GM18870 (cell line): ENCODE results near the gene SEMA3A.
"Not testable (repeated sequence)": the region's sequence is repeated elsewhere in the genome, so short reads cannot be mapped to it uniquely, and the experiment has no call there.

ENCODE experiments used
- ATAC-seq: cut with Tn5 transposase; IDR thresholded peaks from one replicate; pipeline ENCODE4 v1.9.1; 2021; ENCODE audit warnings: moderate library complexity; ENCODE audit not compliant: unreplicated experiment

The SEMA3A gene

GRCh38 chr7:84076219-84076618 is 118.4 kb downstream of the SEMA3A start:
- no peak for ATAC-seq

- ATAC-seq = no peak
Observed at GRCh38 chr7:84073186-84073875, 121.3 kb downstream of the SEMA3A start.

DNA sequence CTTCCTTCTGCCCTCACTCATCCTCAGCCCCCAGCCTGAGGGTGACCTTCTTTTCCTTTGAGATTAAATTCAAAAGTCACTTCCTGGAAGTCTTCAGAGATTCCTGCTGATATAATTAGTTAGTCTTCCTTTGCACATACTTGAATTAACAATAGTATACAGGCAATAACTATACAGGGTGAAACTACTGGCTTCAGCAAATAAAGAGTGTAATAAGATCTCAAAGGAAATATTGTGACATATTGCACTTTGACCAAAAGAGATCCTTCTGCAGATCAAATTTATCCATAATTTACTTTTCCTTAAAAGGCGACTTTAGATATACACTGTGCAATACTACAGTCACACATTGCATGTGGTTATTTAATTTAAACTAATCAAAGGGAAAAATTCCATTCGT is 123.8 kb downstream of the SEMA3A start:
- ATAC-seq = no peak

DNA sequence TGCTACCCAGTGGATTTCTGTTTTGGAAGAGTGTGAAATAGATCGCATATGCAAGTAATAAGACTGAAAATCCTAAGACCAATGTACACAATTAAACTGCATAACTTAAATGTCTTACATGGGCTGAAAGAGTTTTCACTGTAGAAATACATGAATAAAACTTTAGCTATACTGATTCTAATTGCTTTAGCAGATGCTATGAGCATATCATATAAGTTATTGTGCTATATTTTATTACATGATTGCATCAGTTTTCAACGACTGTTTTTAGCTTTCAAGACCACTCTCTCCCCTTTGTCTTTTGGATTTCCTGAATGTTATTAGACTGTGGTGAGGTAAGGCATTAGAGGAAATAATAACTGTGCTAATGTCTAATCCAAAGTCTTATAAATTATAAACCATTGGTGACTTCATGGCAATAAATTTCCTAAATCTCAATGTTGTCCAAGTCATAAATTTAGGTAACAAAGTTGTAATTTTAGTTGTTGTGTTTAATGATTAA is 124.5 kb downstream of the SEMA3A start:
- no peak for ATAC-seq

DNA sequence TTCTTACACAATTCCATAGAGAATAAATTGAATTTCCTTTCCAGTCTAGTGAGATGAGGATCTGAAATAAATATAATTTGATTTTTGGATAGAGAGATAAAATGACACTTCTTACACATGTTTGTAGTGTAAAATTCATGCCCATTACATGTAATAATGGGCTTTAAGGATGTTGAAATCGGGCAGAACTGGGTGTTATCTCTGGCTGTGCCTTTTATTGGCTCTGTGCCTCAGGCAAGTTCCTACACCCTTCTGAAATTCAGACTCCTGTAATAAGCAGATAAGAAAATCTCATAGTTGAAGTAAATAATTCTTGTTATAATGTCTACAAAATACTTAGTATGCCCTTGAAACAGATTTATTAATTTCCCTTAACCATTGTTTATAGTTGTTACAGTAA is 125.6 kb downstream of the SEMA3A start:
- no peak for ATAC-seq

GRCh38 chr7:84062489-84062901 is 132.1 kb downstream of the SEMA3A start:
- not testable (repeated sequence) for ATAC-seq

GRCh38 chr7:84060760-84061261 is 133.8 kb downstream of the SEMA3A start:
- no peak for ATAC-seq

- no peak for ATAC-seq
Observed at GRCh38 chr7:84060000-84060399, 134.6 kb downstream of the SEMA3A start.

GRCh38 chr7:84058311-84059076 is 136.1 kb downstream of the SEMA3A start:
- no peak for ATAC-seq

DNA sequence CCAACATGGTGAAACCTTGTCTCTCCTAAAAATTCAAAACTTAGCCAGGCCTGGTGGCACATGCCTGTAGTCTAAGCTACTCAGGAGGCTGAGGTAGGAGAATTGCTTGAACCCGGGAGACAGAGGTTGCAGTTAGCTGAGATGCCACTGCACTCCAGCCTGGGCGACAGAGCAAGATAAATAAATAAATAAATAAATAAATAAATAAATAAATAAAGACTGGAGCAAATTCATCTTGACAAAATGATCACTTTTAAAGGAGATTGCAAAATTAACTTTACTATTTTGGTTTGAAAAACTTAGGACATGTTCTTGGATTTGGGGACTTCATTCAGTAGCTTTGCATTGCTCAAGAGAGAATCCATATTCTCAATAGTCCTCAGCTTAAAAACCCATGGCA is 137.0 kb downstream of the SEMA3A start:
- ATAC-seq = no peak

- ATAC-seq = no peak
Observed at GRCh38 chr7:84055904-84056605, 138.5 kb downstream of the SEMA3A start.

- not testable (repeated sequence) for ATAC-seq
Observed at GRCh38 chr7:84055199-84055598, 139.4 kb downstream of the SEMA3A start.

DNA sequence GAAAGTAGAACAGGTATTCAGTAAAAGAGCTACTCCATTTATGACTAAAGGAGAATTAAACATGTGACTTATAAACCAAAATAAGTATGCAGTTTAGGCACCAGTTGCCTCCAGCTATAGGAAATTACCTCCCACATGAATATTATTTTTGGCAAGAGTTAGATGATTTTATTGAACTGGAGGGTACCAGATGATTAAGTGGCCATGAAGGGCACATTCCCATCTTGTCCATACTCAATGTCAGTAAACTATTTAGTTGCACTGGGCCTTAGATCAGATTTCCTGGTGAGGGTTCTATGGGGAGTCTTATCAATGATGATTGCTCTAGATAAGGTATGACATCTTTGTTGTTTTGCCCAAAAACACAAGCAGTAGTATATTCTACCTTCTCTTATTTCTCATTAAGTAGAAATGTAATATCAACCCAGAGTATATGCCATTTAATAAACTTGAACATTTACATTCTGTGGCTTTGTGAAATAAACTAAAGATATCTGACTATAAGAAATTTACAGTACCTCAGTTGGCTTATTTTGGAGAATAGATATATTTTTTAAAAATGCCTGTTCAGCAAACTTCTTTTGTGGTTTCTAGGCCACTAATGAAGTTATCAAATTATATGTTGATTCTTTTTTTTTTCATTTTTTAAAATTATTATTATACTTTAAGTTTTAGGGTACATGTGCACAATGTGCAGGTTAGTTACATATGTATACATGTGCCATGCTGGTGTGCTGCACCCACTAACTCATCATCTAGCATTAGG is 145.3 kb downstream of the SEMA3A start:
- ATAC-seq = no peak

DNA sequence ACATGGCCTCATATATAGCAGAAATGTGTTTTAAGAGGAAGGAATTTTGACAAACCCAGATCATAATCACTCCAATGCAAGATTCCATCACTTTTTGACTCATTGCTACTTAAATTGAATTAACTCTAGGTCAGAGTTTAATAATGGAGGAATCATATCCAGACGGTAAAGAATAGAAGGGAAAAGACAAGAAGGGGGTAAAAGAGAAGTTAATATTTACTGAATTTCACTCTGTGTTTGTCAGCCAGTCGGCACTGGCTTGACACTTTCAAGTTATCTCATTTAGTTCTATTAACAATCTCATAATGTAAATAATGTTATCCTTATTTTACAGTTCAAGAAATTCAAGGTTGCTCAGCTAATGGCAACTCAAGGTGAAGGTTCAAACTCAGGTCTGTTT is 147.5 kb downstream of the SEMA3A start:
- ATAC-seq = no peak

- ATAC-seq = no peak
Observed at GRCh38 chr7:84044834-84045233, 149.8 kb downstream of the SEMA3A start.

DNA sequence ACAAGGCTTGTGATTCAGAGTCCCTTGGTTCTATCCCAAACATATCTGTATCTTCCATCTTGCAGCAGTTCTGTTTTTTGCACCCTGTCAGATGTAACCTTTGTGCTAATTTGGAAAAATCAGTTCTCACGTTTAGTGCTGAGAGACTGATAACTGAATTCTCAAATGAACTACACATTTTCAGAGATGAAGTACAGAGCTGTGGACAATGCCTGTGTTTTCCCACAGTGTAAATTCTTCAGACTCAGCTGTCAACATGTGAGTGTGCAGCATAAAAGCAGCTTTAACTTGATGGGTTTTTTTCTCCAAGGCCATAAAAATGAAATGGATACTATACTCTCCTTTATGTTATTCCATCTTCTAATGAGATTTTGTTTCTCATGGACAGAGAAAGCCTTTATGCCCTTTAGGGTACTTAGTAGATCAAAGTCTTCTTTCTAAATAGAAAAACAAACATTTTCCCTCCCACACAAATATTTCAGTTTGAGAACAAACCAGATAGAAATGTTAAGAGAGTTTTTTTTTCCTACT is 150.9 kb downstream of the SEMA3A start:
- ATAC-seq = no peak

DNA sequence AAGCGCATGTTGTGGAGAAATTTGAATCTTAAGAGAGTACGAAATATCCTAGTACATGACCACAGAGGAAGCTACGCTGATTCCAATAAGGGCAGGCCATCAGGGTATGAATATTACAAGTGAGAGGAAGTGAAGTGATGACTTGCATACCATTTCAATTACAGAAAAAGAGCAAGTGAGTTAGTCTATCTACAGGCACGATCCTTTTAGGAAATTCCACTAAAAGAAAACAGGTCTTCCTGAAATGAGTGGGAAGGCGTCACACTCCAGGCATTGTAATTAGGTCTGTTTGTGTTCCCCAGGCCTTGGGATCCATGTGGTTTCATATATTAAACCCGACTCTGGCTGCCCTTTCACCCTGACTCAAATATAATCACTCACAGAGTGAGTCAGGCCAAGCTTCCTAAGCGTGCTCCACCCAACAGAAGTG is 152.5 kb downstream of the SEMA3A start:
- no peak for ATAC-seq

GRCh38 chr7:84041649-84042048 is 152.9 kb downstream of the SEMA3A start:
- no peak for ATAC-seq

DNA sequence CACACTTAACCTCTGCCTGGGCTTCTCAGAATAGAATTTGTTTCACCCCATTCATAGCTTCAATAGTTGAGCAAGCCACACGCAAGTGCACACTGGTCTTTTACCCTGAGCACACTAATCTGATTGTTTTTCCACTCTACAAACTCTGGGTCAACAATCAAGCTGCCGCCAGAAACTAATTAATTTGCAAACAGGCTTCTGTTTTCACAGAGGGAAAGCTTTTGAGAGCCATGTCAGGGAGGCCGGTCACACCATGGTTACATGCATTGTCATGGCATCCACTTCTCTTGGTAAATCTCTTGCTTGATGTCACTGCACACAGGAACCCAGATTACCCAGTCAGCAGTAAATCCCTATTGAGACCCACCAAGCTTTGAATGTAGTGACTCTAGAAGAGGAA is 154.2 kb downstream of the SEMA3A start:
- ATAC-seq = no peak

DNA sequence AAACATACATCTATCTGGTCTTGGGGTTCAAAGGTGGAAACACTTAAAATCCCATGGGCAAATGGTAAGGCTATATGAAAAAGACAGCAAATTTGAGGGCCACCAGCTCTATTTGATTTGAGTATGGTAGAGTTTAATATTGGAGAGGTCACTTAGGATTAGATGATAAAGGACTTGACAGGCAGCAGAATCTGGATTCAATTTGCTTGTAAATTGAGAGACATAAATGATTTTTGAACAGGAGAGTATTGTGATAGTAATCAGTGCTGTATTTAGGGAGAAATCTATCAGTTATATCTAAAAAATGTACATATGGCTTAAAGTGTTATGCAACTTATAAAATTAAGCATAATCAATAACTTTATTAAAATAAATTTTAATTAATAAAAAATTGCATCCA is 155.2 kb downstream of the SEMA3A start:
- ATAC-seq = no peak
